NCI-H226 (cell line): ENCODE measurements around the gene GRAMD1C.
"Not testable (repeated sequence)": the region's sequence is repeated elsewhere in the genome, so short reads cannot be mapped to it uniquely, and the experiment has no call there.

Source experiments
- DNase-seq: peaks from one replicate; pipeline ENCODE4 v3.0.0-alpha.2; 2015

The GRAMD1C gene

GRCh38 chr3:113838631-113839209, at the start of gene GRAMD1C:
Gene GRAMD1C, plus strand, starts transcription at chr3:113838788. Its CDS starts 122 bp downstream, at chr3:113838910.
- peak; percentile 80 for DNase-seq

- no peak for DNase-seq
Observed at GRCh38 chr3:113791381-113791780, 47.2 kb upstream of the GRAMD1C start.

GRCh38 chr3:113794526-113794925, 44.1 kb upstream of the GRAMD1C start:
- DNase-seq, result no peak

- no peak for DNase-seq
Observed at GRCh38 chr3:113795693-113796092, 42.9 kb upstream of the GRAMD1C start.

- no peak for DNase-seq
Observed at GRCh38 chr3:113802795-113803455, 35.7 kb upstream of the GRAMD1C start.

GRCh38 chr3:113804661-113805060, 33.9 kb upstream of the GRAMD1C start:
- DNase-seq, result no peak

- DNase-seq, result no peak
Observed at GRCh38 chr3:113805249-113805648, 33.3 kb upstream of the GRAMD1C start.

- no peak for DNase-seq
Observed at GRCh38 chr3:113812854-113813253, 25.7 kb upstream of the GRAMD1C start.

- no peak for DNase-seq
Observed at GRCh38 chr3:113819866-113820265, 18.7 kb upstream of the GRAMD1C start.

GRCh38 chr3:113825090-113825489, 13.5 kb upstream of the GRAMD1C start:
- peak; percentile 20 for DNase-seq

- no peak for DNase-seq
Observed at GRCh38 chr3:113828600-113828999, 10.0 kb upstream of the GRAMD1C start.

- DNase-seq, result no peak
Observed at GRCh38 chr3:113829576-113830354, 8.8 kb upstream of the GRAMD1C start.

- DNase-seq, result no peak
Observed at GRCh38 chr3:113831103-113831355, 7.6 kb upstream of the GRAMD1C start.

- no peak for DNase-seq
Observed at GRCh38 chr3:113832477-113833164, 6.0 kb upstream of the GRAMD1C start.

- DNase-seq, result peak; percentile 15
Observed at GRCh38 chr3:113834983-113835382, 3.6 kb upstream of the GRAMD1C start.

GRCh38 chr3:113839551-113839950, 963 bp downstream of the GRAMD1C start:
- no peak for DNase-seq

- no peak for DNase-seq
Observed at GRCh38 chr3:113844622-113845222, 6.1 kb downstream of the GRAMD1C start.

- DNase-seq, result no peak
Observed at GRCh38 chr3:113847247-113847646, 8.7 kb downstream of the GRAMD1C start.

GRCh38 chr3:113847664-113848461, 9.3 kb downstream of the GRAMD1C start:
- DNase-seq, result no peak

GRCh38 chr3:113849071-113849470, 10.5 kb downstream of the GRAMD1C start:
- DNase-seq, result not testable (repeated sequence)

- DNase-seq, result not testable (repeated sequence)
Observed at GRCh38 chr3:113849841-113850240, 11.3 kb downstream of the GRAMD1C start.

GRCh38 chr3:113850391-113850790, 11.8 kb downstream of the GRAMD1C start:
- DNase-seq, result not testable (repeated sequence)
